ENCODE measurements around the gene SNCAIP.

The SNCAIP gene

DNA sequence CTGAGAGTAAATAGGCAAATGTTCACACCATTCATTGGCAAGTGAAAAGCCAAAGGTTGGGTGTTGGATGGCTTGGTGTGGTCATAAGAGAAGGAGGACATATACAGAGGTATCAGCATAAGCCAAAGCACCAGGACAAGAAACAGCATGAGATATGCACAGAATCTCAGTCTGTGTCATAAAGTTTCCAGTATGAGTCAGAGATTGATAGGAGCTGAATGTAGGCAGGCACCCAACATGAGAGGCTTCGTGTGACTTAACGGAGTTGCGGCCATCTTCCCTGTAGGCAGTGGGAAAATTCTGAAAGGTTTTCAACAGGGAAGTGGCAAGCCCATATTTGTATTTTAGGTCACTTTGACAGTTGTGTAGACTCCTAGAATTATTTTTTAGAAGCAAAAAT is 54.5 kb downstream of the SNCAIP start:
- TF ChIP-seq, protein P1, sequence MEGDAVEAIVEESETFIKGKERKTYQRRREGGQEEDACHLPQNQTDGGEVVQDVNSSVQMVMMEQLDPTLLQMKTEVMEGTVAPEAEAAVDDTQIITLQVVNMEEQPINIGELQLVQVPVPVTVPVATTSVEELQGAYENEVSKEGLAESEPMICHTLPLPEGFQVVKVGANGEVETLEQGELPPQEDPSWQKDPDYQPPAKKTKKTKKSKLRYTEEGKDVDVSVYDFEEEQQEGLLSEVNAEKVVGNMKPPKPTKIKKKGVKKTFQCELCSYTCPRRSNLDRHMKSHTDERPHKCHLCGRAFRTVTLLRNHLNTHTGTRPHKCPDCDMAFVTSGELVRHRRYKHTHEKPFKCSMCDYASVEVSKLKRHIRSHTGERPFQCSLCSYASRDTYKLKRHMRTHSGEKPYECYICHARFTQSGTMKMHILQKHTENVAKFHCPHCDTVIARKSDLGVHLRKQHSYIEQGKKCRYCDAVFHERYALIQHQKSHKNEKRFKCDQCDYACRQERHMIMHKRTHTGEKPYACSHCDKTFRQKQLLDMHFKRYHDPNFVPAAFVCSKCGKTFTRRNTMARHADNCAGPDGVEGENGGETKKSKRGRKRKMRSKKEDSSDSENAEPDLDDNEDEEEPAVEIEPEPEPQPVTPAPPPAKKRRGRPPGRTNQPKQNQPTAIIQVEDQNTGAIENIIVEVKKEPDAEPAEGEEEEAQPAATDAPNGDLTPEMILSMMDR (IDR thresholded peaks at IDR 0.05; ENCODE audit: low read depth, low read length), result no peak
- TF ChIP-seq POLR2A (IDR thresholded peaks at IDR 0.05; ENCODE audit: extremely low read depth, insufficient read length), result no peak
- TF ChIP-seq MYC (IDR thresholded peaks at IDR 0.05; ENCODE audit: low read depth, low read length), result no peak
- TF ChIP-seq, protein P2, sequence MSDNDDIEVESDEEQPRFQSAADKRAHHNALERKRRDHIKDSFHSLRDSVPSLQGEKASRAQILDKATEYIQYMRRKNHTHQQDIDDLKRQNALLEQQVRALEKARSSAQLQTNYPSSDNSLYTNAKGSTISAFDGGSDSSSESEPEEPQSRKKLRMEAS (IDR thresholded peaks at IDR 0.05; ENCODE audit: low read depth, low read length), result no peak
- no peak overlapping the region for H3K4me3 ChIP-seq (ENCODE audit: low read depth, low read length)
- DNase-seq (ENCODE audit: low read depth), result no peak

DNA sequence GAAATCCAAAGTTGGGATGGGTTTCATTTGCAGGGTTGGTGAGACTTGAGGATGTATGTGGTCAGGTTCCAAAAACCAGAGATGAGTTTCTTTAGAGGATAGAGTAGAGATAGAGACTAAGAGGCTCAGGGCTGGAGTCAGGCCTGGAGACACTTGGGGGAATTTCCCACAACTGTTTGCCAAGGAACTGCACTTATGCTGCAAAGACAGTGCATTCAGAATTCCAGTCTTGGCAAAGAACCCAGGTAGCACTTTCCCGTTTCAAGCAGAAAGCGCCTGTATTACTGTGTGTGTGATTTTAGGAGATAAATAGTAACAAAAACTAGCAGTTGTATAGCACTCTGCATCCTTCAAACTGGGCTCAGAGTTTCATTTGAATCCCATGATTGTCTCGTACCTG is 55.4 kb downstream of the SNCAIP start:
- H3K4me3 ChIP-seq (ENCODE audit: low read depth, low read length), result no peak overlapping the region
- DNase-seq (ENCODE audit: low read depth), result no peak
- no peak for TF ChIP-seq MYC (IDR thresholded peaks at IDR 0.05; ENCODE audit: low read depth, low read length)
- TF ChIP-seq, protein P1 (IDR thresholded peaks at IDR 0.05; ENCODE audit: low read depth, low read length), result no peak
- TF ChIP-seq, protein P2 (IDR thresholded peaks at IDR 0.05; ENCODE audit: low read depth, low read length), result no peak
- TF ChIP-seq POLR2A (IDR thresholded peaks at IDR 0.05; ENCODE audit: extremely low read depth, insufficient read length), result no peak

DNA sequence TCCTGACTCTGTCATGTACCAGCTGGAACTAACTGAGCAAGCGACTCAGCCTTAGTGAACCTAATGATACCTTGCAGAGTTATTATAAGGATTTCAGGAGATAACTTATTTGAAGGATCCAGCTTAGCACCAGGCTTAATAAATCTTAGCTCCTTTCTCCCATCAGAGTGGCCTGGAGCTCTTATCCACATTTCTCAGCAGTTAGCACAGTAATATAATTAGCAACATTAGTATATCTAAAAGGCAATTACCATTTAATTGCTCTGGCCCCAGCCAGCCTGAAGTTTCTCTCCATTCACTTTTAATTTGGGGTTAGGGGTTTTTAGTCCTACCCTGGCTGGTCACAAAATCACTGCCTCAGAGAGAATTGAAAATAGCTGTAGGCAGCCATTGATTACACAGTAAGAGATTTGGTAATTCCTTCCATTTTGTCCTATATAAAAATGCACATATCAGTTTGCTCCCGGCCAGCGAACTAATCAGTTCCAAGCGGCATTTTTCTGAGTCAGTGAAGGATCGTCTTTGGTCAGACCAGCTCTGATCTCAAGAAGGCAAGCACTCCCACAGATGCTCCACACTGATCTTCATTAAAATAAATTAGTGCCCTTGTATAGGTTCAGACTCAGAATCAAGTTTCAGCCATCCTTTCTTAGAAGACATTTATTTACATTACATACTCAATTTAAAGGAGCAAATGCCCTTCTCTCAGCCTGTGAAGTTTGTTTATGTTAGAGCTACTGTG is 56.6 kb downstream of the SNCAIP start:
- DNase-seq (ENCODE audit: low read depth), result no peak
- TF ChIP-seq MYC (IDR thresholded peaks at IDR 0.05; ENCODE audit: low read depth, low read length) (no peak), POLR2A (IDR thresholded peaks at IDR 0.05; ENCODE audit: extremely low read depth, insufficient read length) (no peak)
- TF ChIP-seq, protein P1 (IDR thresholded peaks at IDR 0.05; ENCODE audit: low read depth, low read length), result no peak
- TF ChIP-seq, protein P2 (IDR thresholded peaks at IDR 0.05; ENCODE audit: low read depth, low read length), result no peak
- no peak overlapping the region for H3K4me3 ChIP-seq (ENCODE audit: low read depth, low read length)

DNA sequence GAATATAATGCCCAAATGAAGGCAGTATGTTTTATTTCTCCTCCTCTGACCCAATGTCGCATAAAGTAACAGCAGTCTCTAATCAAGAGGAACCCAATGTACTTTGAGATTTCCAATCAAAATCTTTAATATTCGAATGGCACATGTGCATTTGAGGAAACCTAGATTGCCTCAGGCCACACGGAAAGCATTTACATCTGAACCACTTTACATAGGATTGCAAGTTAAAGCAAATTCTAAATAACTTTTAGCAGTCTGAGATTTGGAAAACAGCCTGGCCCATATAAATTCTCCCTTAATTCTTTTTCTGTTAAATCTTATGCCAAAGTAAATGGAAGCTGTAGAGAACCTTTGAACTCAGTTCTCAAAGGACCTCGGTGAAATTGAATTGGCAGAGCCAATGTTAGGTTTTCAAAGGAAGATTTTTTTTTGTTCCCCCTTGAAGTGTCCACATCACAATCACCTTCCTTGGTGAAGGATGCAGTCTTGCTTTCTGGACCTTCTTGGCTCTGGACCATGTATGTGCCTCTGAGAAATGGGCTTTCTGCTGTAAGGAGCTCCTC is 57.3 kb downstream of the SNCAIP start:
- no peak overlapping the region for H3K4me3 ChIP-seq (ENCODE audit: low read depth, low read length)
- no peak for DNase-seq (ENCODE audit: low read depth)
- TF ChIP-seq POLR2A (IDR thresholded peaks at IDR 0.05; ENCODE audit: extremely low read depth, insufficient read length) (no peak), MYC (IDR thresholded peaks at IDR 0.05; ENCODE audit: low read depth, low read length) (no peak)
- TF ChIP-seq, protein P2 (IDR thresholded peaks at IDR 0.05; ENCODE audit: low read depth, low read length), result no peak
- TF ChIP-seq, protein P1 (IDR thresholded peaks at IDR 0.05; ENCODE audit: low read depth, low read length), result no peak

DNA sequence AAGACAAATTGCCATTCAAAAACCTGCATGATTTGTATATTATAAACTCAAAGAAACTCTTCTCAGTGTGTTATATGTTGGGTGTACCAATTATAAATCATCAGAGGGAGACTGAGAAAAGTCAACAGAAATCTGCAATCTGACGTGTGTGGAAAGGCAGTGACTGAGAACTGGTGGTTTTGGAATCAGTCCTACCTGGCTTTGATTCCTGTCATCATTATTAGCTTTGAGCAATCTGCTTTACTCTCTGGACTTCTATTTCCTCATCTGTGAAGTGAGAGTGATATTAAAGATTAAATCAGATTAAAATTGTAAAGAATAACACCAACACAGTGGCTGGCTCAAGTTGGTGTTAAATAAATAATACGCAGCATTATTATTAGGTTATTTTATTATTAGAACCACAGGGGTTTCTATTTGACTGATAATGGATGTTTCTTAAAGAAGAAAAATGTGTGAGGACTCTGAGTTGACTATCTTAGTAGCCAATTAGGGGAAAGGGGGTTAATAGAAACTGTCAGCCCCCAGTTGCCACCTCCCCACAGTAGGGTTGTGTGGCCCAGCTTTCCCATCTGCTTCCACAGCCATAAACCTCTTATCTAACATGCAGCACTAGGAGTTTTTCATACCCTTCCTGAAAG is 59.6 kb downstream of the SNCAIP start:
- TF ChIP-seq POLR2A (IDR thresholded peaks at IDR 0.05; ENCODE audit: extremely low read depth, insufficient read length) (no peak), MYC (IDR thresholded peaks at IDR 0.05; ENCODE audit: low read depth, low read length) (no peak)
- TF ChIP-seq, protein P2 (IDR thresholded peaks at IDR 0.05; ENCODE audit: low read depth, low read length), result no peak
- TF ChIP-seq, protein P1 (IDR thresholded peaks at IDR 0.05; ENCODE audit: low read depth, low read length), result no peak
- H3K4me3 ChIP-seq (ENCODE audit: low read depth, low read length), result no peak overlapping the region
- DNase-seq (ENCODE audit: low read depth), result no peak
